Activated CD8-positive, alpha-beta memory T cell treated with anti-CD3 and anti-CD28 coated beads for 24 hours (primary cell): Measurements from ENCODE around the gene DNAJC11.
A peak's percentile ranks its signal among the peaks of the same experiment; 100 is the strongest.
"Not testable (repeated sequence)": the region's sequence is repeated elsewhere in the genome, so short reads cannot be mapped to it uniquely, and the experiment has no call there.

Experiments used
- DNase-seq: peaks from one replicate; pipeline ENCODE4 v3.0.0-alpha.2; 2020

The DNAJC11 gene

GRCh38 chr1:6701437-6702153, at the start of gene DNAJC11:
Gene DNAJC11, minus strand, starts transcription at chr1:6701816. Its CDS starts 16 bp downstream, at chr1:6701800.
- peak; percentile 97 for DNase-seq

GRCh38 chr1:6750490-6750889, 48.9 kb upstream of the DNAJC11 start:
- DNase-seq, result no peak

GRCh38 chr1:6747674-6748073, 46.1 kb upstream of the DNAJC11 start:
- DNase-seq, result no peak

- no peak for DNase-seq
Measured at GRCh38 chr1:6745073-6745472, 43.5 kb upstream of the DNAJC11 start.

- peak; percentile 62 for DNase-seq
Measured at GRCh38 chr1:6743189-6744101, 41.8 kb upstream of the DNAJC11 start.

- DNase-seq, result not testable (repeated sequence)
Measured at GRCh38 chr1:6742676-6743188, 41.1 kb upstream of the DNAJC11 start.

- DNase-seq, result no peak
Measured at GRCh38 chr1:6738987-6739676, 37.5 kb upstream of the DNAJC11 start.

GRCh38 chr1:6732942-6733341, 31.3 kb upstream of the DNAJC11 start:
- DNase-seq, result no peak

GRCh38 chr1:6731905-6732304, 30.3 kb upstream of the DNAJC11 start:
- DNase-seq, result no peak

- DNase-seq, result no peak
Measured at GRCh38 chr1:6730880-6731279, 29.3 kb upstream of the DNAJC11 start.

- DNase-seq, result no peak
Measured at GRCh38 chr1:6730473-6730872, 28.9 kb upstream of the DNAJC11 start.

GRCh38 chr1:6727535-6727934, 25.9 kb upstream of the DNAJC11 start:
- peak; percentile 81 for DNase-seq

- no peak for DNase-seq
Measured at GRCh38 chr1:6726253-6726652, 24.6 kb upstream of the DNAJC11 start.

GRCh38 chr1:6724517-6725141, 23.0 kb upstream of the DNAJC11 start:
- DNase-seq, result no peak

GRCh38 chr1:6723621-6724428, 22.2 kb upstream of the DNAJC11 start:
- no peak for DNase-seq

- no peak for DNase-seq
Measured at GRCh38 chr1:6711174-6711573, 9.6 kb upstream of the DNAJC11 start.

GRCh38 chr1:6704746-6705145, 3.1 kb upstream of the DNAJC11 start:
- no peak for DNase-seq

GRCh38 chr1:6703016-6703415, 1.4 kb upstream of the DNAJC11 start:
- no peak for DNase-seq

- DNase-seq, result no peak
Measured at GRCh38 chr1:6700853-6701436, 671 bp downstream of the DNAJC11 start.

- DNase-seq, result not testable (repeated sequence)
Measured at GRCh38 chr1:6699915-6700314, 1.7 kb downstream of the DNAJC11 start.

GRCh38 chr1:6695868-6696267, 5.7 kb downstream of the DNAJC11 start:
- no peak for DNase-seq
